AG04450 (cell line): Measurements from ENCODE around the gene HOXA3. TPM values are rescaled to one million over a fixed set of nuclear protein-coding genes. Genes with fewer than 3 reads are reported as not detected.

Source experiments
- CTCF ChIA-PET: fragments of 300-600, 350-600 bp; formaldehyde crosslinking; extraction: SDS; loops from one replicate; lab custom pipeline; 2022; ENCODE audit warnings: antibody characterized with exemption, inconsistent platforms; lab: Charles Lee
- POLR2A ChIA-PET: fragments of 350-600 bp; formaldehyde crosslinking; extraction: SDS; loops from one replicate; lab custom pipeline; 2021; ENCODE audit warnings: antibody characterized with exemption, inconsistent platforms; lab: Yijun Ruan, JAX
- DNase-seq: peaks from one replicate; pipeline ENCODE4 v3.0.0-alpha.2; 2011; ENCODE audit warnings: low read depth, low spot score
- H3K27ac ChIP-seq: one replicate; pipeline ENCODE4 v1.5.1; 2012; ENCODE audit warnings: low read depth, low read length, control low read depth
- H3K27me3 ChIP-seq: one replicate; pipeline ENCODE4 v1.6.0; 2012; ENCODE audit warnings: low read length; ENCODE audit not compliant: control insufficient read depth, insufficient read depth
- H3K4me3 ChIP-seq: 2 replicates; pipeline ENCODE4 v1.5.1; 2011; ENCODE audit warnings: mild to moderate bottlenecking, low read depth, low read length, control low read depth
- H3K9me3 ChIP-seq: 2 replicates; pipeline ENCODE4 v1.5.1; 2012; ENCODE audit warnings: low read length; ENCODE audit not compliant: control insufficient read depth, insufficient read depth
- CTCF ChIP-seq: IDR thresholded peaks from 2 replicates; pipeline ENCODE4 v1.5.1; 2011; ENCODE audit warnings: low read depth, low read length, control low read depth, inconsistent platforms
- polyA plus RNA-seq: library from polyadenylated mRNA; depleted of rRNA; stranded (reverse); fragments of >200 nt; gene quantifications from 2 replicates; pipeline ENCODE4 v1.2.3, GENCODE V29; 2011

HOXA3 gene
- polyA plus RNA-seq, 1 experiment = 1.6 TPM

GRCh38 chr7:27176524-27176845, 24.1 kb upstream of the HOXA3 start:
- ChIA-PET POLR2A (no interaction called here), CTCF (interaction anchor here (1.5 to 4.2 kb wide), 3 partner anchors 33 to 1283 kb away, joined by 6 to 17 read pairs (median 8); no protein-coding TSS in a partner anchor)
- Histone ChIP-seq H3K4me3 (no peak overlapping the region), H3K9me3 (peaks cover 11% of the 10 kb centered on the region; the same call in 1 of the 2 replicates), H3K27ac (no peak overlapping the region), H3K27me3 (peaks cover 88% of the 10 kb centered on the region)
- DNase-seq = no peak
- TF ChIP-seq CTCF = no peak

- Histone ChIP-seq H3K4me3 (no peak overlapping the region), H3K27ac (no peak overlapping the region), H3K27me3 (peaks cover 89% of the 10 kb centered on the region), H3K9me3 (peaks cover 11% of the 10 kb centered on the region; the same call in 1 of the 2 replicates)
- ChIA-PET POLR2A (no interaction called here), CTCF (interaction anchor here (0.6 to 4.2 kb wide), 4 partner anchors 34 to 1283 kb away, joined by 6 to 17 read pairs (median 10); no protein-coding TSS in a partner anchor)
- TF ChIP-seq CTCF = no peak
- no peak for DNase-seq
Observed at GRCh38 chr7:27175626-27176523, 23.5 kb upstream of the HOXA3 start.

- Histone ChIP-seq H3K27me3 (peaks cover 89% of the 10 kb centered on the region), H3K9me3 (peaks cover 11% of the 10 kb centered on the region; the same call in 1 of the 2 replicates), H3K4me3 (no peak overlapping the region), H3K27ac (no peak overlapping the region)
- ChIA-PET POLR2A (no interaction called here), CTCF (interaction anchor here (4.2 kb wide), 1 partner anchor 1282 kb away, joined by 17 read pairs; no protein-coding TSS in a partner anchor)
- no peak for DNase-seq
- TF ChIP-seq CTCF = no peak
Observed at GRCh38 chr7:27174874-27175625, 22.7 kb upstream of the HOXA3 start.

- DNase-seq = no peak
Observed at GRCh38 chr7:27173956-27174873, 21.8 kb upstream of the HOXA3 start, which contains the start of gene HOXA10. Gene HOXA10 (minus strand): TSS chr7:27174320. CDS start chr7:27174306, 14 bp downstream.

More at GRCh38 chr7:27173956-27174873, 21.8 kb upstream of the HOXA3 start, which contains the start of gene HOXA10:
- TF ChIP-seq CTCF = no peak
- Histone ChIP-seq H3K4me3 (peak within 1 kb of the TSS; percentile 25), H3K27me3 (peaks cover 88% of the 10 kb centered on the region), H3K9me3 (peaks cover 11% of the 10 kb centered on the region; the same call in 1 of the 2 replicates), H3K27ac (no peak within 1 kb of the TSS)
- ChIA-PET CTCF (interaction anchor here (0.6 to 4.2 kb wide), 3 partner anchors 13 to 1281 kb away, joined by 3 to 17 read pairs (median 3); no protein-coding TSS in a partner anchor), POLR2A (no interaction called here)
